H7 (cell line): ENCODE results near the gene PRPF6. TPM values are rescaled to one million over a fixed set of nuclear protein-coding genes. Genes with fewer than 3 reads are reported as not detected.

Experiments
- DNase-seq: peaks from one replicate; pipeline ENCODE4 v3.0.0; 2012
- H3K27me3 ChIP-seq: 2 replicates; pipeline ENCODE4 v1.6.0; 2011; ENCODE audit warnings: mild to moderate bottlenecking, low read length; ENCODE audit not compliant: control insufficient read depth, insufficient read depth
- H3K36me3 ChIP-seq: replicated peaks from 2 replicates; pipeline ENCODE4 v1.5.1; 2011; ENCODE audit warnings: low read length; ENCODE audit not compliant: control insufficient read depth, insufficient read depth
- H3K4me3 ChIP-seq: 2 replicates; pipeline ENCODE4 v1.5.1; 2011; ENCODE audit warnings: low read depth, mild to moderate bottlenecking, control low read depth, low read length, moderate library complexity; ENCODE audit not compliant: insufficient read depth
- total RNA-seq: library from RNA; depleted of rRNA; stranded (reverse); fragments of >200 nt; shearing (Covaris generic); gene quantifications from 2 replicates; pipeline ENCODE4 v1.2.3, GENCODE V29; 2014

Gene PRPF6
- total RNA-seq, 1 experiment from 2014 or later, result 70.8 TPM

DNA sequence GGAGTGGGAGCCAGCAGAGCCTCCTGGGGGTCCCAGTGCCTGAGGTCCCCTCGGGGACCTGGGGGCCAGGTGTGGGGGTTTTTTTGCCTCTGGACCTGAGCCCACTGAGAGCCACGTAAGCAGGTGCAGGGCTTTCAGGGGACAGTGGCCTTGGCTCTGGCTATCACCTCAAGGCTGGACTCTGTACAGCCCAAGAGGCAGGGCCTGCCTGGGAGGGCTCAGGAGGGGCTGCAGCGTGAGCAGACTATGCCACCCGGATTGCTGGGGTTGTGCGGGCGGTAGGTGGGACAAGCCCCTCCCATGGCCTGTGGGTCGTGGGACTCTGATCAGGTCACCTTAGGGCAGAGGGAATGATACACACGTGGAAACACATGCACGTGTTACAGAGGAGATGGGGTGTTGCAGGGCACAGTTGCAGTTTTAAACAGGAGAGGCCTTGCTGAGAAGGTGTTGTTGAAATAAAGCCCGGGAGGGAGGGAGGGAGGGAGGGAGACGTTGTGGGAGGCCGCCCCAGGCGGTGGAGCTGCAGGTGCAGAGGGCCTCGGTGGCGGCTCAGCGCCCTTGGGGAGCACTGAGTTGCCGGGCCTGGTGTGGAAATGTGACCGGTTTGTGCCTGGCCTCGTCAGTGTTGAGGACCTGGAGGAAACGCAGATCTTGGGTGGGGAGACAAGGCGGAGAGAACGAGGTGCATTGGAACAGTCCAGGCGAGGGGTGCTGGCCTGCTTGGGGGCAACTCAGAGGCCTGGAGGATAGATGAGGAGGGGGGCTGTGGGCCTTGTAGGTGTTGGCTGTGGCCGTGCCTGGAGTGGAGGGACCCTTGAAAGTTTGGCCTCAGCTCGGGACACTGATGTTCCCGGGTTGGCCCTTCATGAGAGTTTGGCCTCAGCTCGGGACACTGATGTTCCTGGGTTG lies 84.4 kb downstream of the PRPF6 start:
- Histone ChIP-seq H3K27me3 (no peaks in the 10 kb centered on the region), H3K4me3 (no peak overlapping the region), H3K36me3 (no peaks in the 10 kb centered on the region; the same call in 1 of the 2 replicates)
- no peak for DNase-seq

DNA sequence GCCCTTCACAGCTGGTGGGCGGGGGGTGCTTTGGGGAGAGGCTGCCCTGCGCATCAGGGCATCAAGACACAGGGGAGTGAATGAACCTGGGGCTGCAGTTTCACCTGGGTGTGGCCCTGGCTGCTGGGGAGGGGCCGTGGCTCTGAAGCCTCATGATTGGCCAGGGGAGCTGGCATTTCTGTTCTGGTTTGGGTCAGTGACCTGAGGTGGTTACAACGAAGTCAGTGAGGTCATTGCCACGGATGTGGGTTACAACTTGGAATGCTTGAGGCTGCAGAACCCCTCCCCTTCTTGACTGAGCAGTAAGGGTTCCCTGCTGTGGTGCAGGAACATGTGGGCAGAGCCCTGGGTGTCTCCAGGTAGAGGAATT lies 85.0 kb downstream of the PRPF6 start:
- no peak overlapping the region for H3K4me3 ChIP-seq
- no peaks in the 10 kb centered on the region; the same call in 1 of the 2 replicates for H3K36me3 ChIP-seq
- H3K27me3 ChIP-seq, result no peaks in the 10 kb centered on the region
- peak; percentile 87 for DNase-seq

DNA sequence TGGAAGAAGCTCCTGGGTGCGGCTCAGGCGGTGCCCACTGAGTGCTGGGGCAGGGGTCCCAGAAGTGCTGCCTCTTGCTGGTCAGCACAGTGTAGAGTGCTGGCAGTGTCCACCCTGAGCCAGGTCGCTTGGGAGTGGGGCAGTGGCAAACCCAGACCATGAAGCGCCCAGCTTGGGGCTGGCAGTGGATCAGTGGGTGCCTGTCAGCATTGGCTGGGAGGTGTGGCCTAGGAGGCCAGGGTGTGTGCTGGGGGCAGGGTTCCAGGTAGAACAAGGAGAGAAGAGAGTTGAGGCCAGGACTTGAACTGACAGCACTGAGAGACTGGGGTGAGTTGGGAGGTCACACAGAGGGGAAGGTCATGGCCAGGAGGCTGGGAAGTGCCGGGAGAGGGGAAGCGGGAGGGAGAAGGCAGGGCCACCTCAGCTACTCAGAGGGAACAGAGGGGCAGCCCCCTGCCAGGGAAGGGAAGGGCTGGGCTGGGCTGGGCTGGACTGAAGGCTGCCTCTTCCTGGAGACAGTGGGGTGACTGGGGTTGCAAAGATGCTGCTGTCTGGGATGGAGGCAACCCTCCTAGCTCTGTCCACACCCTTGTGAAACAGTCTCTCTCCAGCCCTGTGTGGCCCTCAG lies 86.2 kb downstream of the PRPF6 start:
- H3K27me3 ChIP-seq, result no peaks in the 10 kb centered on the region
- H3K36me3 ChIP-seq, result no peaks in the 10 kb centered on the region; the same call in 1 of the 2 replicates
- no peak overlapping the region for H3K4me3 ChIP-seq
- DNase-seq, result no peak

DNA sequence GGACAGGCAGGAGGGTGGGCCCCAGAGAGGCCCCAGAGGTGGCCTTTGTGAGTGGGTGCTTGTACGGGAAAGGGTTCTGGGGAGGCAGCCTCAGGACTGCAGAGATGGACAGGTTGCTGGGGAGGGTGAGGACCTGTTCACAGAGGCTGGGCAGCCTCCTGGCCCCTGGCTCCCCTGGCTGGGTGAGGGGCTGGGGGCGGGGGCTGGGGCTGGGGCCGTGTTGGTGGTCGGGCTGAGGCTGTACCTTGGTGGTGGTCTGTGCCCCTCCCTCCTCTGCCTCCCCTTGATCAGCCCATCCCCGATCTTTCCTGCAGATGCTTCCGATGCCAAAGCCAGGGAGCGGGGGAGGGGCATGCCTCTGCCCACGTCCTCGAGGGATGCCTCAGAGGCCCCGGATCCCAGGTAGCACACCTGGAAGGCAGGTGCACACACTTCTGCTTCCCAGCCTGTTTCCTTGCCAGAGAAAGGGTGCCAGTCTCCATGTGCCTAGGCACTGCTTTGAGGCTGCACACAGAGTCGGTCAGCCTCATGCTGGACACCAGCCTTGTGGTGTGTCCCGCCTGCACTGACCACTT lies 86.9 kb downstream of the PRPF6 start:
- H3K27me3 ChIP-seq, result no peaks in the 10 kb centered on the region
- no peak overlapping the region for H3K4me3 ChIP-seq
- H3K36me3 ChIP-seq, result no peaks in the 10 kb centered on the region; the same call in 1 of the 2 replicates
- DNase-seq, result peak; percentile 68

DNA sequence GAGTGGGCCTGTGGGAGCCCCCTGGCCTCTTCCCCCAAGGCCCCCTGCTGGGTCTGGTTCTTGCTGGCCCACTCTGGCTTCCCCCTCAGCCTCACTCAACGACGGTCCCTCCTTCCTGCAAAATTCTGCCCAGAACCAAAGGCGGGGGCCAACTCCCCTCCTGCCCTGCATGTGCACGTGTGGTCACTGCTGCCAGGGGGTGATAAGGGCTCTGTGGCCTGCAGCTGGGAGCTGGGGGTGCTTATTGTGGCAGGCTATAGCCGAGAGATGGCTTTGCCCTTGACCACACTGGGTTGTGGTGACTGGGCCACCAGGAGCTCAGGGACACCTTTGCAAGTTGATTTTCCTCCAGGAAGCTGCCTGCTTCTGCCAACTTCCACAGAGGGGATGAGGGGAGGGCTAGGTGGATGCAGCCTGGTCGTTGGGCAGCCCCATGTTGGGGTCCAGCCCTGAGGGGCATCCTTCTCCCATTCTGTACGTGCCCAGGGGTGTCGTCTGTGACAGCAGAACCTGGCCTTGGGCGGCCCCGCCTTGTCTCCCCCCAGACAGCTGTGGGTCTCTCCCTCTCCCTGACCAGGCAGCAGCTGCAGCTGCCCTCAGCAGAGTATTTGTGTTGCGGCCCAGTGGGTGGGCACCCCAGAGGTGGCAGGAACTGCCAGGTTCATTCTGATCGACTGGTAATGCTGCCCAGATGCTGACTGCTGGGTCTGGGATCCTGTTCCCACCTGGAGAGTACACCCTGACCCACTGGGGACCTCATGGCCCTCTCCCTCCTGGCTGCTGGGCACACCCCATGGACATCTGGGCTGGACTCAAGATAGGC lies 87.7 kb downstream of the PRPF6 start:
- H3K36me3 ChIP-seq, result no peaks in the 10 kb centered on the region; the same call in 1 of the 2 replicates
- DNase-seq, result no peak
- H3K4me3 ChIP-seq, result no peak overlapping the region
- H3K27me3 ChIP-seq, result no peaks in the 10 kb centered on the region

DNA sequence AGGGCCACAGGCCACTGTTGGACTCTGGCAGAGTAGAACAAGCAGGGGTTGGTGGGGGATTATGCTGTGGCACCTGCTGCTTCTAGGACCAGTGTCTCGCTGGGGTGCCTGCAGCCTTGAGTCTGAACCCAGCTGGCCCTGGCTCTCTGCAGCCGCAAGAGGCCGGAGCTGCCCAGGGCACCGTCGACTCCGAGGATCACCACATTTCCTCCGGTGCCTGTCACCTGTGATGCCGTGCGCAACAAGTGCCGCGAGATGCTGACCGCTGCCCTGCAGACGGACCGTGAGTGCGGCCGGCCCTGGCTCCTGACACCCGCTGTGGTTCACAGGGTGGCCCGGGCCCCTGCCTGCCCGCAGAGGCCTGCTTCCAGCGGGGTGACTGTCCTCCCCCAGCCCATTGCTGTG lies 88.3 kb downstream of the PRPF6 start:
- H3K36me3 ChIP-seq, result no peaks in the 10 kb centered on the region; the same call in 1 of the 2 replicates
- no peaks in the 10 kb centered on the region for H3K27me3 ChIP-seq
- DNase-seq, result no peak
- no peak overlapping the region for H3K4me3 ChIP-seq

DNA sequence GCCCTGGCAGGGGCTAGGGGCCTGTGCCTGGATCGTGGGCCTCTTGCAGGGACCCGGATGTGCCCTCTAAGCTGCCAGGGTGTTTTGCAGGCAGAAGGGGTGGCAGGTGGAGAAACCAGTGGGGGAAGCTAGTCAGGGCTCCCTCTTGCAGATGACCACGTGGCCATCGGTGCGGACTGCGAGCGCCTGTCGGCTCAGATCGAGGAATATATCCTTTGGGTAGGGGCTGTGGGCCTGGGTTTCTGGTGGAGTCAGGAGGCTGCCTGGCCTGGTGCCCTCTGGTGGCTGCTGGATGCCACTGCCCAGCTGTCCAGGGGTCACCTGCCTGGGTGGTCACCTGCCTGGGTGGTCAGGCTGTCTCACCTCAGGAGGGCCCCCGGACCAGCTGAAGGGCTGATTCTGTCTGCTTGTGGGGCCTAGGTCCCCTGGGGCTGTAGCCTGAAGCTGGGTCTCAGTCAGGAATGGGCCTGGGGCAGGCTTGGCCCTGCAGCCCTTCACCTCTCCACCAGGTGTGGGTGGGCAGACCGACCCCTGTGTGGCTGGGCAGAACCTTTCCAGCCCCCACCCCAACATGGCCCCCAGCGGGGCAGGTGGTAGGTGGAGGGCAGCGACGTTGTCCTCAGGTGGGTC lies 88.8 kb downstream of the PRPF6 start:
- H3K36me3 ChIP-seq, result no peaks in the 10 kb centered on the region; the same call in 1 of the 2 replicates
- no peaks in the 10 kb centered on the region for H3K27me3 ChIP-seq
- DNase-seq, result peak; percentile 98
- no peak overlapping the region for H3K4me3 ChIP-seq

DNA sequence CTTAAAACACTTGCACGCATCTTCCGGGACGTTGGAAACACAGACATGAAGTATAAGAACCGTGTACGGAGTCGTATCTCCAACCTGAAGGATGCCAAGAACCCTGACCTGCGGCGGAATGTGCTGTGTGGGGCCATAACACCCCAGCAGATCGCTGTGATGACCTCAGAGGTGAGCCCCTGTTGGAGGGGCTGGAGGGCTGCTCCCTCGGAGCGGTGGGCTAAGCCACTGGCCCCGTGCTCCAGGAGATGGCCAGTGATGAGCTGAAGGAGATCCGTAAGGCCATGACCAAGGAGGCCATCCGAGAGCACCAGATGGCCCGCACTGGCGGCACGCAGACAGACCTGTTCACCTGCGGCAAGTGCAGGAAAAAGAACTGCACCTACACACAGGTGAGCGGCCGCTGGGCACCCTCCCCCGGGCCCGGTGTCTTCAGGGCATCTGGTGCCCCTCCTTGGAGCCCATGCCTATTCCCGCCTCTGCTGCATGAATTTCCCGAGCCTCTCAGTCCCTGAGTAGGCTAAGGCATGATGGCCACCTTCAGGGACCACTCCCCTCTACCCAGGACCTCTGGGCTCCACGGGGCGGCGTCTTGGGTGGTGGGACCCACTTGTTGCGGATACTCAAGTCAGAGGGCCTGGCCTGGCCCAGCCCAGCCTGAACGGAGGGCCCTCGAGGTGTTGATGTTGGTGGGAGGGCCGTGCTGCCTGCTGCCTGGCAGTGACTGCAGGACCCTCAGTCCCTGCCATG lies 89.5 kb downstream of the PRPF6 start:
- DNase-seq, result no peak
- H3K27me3 ChIP-seq, result no peaks in the 10 kb centered on the region

DNA sequence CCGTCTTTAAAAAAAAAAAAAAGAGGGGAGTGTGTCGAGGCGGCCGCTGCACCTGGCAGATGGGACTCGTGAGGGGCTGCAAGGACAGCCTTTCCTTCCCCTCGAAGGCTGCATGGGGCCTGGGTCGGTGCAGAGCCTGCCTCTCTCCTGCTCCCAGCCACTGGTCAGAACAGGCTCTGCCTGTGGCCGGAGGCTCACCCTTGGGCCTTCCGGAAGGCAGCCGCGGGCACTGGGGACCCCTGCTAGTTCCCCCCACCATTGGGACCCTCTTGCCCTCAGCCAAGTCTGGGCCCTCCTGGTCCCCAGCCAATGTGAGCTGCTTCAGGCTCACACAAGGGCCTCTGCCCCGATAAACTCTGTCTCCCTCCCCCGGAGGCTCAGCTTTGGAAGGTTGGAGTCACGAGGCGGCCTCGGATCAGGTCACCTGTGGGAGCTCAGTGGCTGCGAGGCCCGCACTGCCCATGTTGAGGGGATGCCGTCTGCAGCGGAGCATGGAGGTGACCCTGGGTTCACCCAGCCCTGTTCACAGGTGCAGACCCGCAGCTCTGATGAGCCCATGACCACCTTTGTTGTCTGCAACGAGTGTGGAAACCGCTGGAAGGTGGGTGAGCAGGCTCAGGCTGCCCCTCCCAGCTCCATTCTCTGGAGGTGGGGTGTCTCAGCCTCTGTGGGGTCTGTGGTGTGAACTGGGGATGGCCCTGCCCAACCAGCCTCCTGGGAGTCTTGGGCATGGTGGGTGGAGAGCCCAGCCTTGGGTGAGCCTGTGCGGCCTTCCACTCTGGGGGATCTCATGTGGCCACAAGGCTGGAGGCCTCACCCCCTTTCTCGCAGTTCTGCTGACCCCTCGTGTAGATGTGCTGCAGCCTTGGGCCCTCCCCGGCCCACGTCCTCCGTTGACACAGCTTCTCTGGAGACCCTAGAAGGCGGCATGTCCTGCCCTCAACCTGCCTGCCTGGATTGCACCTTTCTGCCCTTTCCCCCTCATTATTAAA lies 90.7 kb downstream of the PRPF6 start:
- H3K4me3 ChIP-seq, result no peak overlapping the region
- DNase-seq, result no peak
- no peaks in the 10 kb centered on the region; the same call in 1 of the 2 replicates for H3K36me3 ChIP-seq
- H3K27me3 ChIP-seq, result no peaks in the 10 kb centered on the region

More for the DNA sequence above, 89.5 kb downstream of the PRPF6 start:
- Histone ChIP-seq H3K36me3 (no peaks in the 10 kb centered on the region; the same call in 1 of the 2 replicates), H3K4me3 (no peak overlapping the region)

DNA sequence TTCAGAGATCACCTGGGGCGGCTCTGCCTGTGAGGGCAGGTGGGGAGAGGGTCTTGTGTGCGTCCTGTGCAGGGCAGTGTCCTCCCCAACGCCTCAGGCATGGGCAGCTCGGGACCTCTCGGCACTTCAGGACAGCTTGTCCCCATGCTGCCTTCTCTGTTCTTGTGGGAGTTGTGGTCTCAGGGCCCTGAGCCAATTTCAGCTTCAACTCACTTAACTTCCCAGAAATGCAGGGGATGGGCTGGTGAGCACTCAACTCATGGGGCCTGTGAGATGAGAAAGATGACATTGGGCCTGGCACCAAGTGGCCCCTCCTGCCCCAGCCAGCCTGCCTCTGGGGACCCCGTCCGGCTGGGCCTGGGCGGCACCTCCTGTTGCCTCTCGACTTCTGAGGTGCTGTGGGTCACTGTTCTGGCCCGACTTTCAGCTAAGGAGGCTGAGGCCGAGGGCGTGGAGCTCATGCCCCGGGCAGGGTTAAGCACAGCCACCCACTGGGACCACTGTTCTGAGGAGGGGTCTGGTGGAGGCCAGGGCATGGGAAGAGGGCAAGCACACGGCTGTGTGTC lies 91.6 kb downstream of the PRPF6 start:
- DNase-seq, result no peak
- no peaks in the 10 kb centered on the region for H3K27me3 ChIP-seq
- H3K36me3 ChIP-seq, result no peaks in the 10 kb centered on the region; the same call in 1 of the 2 replicates
- H3K4me3 ChIP-seq, result no peak overlapping the region

DNA sequence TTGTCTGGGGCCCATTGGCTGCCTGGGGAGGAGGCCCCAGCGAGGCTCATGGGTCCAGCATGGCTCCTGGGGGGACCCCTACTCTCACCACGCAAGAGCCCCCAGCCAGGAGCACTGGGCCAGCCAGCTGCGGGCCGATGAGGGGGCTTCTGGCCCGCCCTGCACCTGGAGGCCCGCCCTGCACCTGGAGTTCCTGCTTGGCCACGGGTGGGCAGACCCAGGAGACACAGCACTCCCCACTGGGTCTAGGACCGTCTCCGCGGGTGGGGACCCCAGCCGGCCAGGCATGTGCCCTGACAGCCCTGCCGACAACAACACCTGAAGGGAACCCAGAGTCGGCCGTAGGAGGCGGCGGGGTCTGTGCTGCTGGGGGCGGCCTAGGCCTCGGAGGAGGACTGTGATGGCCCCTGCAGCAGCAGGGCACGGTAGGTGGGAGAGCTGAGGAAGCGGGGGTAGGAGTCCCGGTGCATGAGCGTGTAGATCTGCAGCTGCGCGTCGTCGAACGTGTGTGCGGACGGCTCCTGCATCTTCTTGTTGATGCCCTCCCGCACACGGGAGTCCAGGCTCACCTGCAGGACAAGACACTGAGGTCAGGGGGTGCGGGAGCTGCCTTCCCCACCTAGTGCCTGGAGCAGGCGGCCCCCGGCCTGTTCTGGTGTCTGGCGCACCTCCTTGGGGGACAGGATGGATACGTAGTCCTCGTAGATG lies 92.7 kb downstream of the PRPF6 start:
- no peaks in the 10 kb centered on the region; the same call in 1 of the 2 replicates for H3K36me3 ChIP-seq
- H3K4me3 ChIP-seq, result no peak overlapping the region
- no peak for DNase-seq
- H3K27me3 ChIP-seq, result no peaks in the 10 kb centered on the region
